Right cardiac atrium (tissue), 5 donors: ENCODE measurements around the gene RHD. TPM values are rescaled to one million over a fixed set of nuclear protein-coding genes. Genes with fewer than 3 reads are reported as not detected.
A peak's percentile ranks its signal among the peaks of the same experiment; 100 is the strongest.
"Not testable (repeated sequence)": the region's sequence is repeated elsewhere in the genome, so short reads cannot be mapped to it uniquely, and the experiment has no call there.

Source experiments
- ATAC-seq, 2 donors: fragments of 200-7000 bp; cut with Tn5 transposase; one replicate each; pipeline versions ENCODE4 v1.8.0 to v1.9.1; 2020; ENCODE audit warnings: moderate library complexity in 2 of 2, mild to moderate bottlenecking in 1 of 2
- DNase-seq, 3 donors: peaks; one replicate each; pipeline ENCODE4 v3.0.0-alpha.2; 2020
- H3K27ac ChIP-seq: one replicate; pipeline ENCODE4 v1.5.1; 2013; ENCODE audit warnings: mild to moderate bottlenecking, low read length, control low read depth, moderate library complexity
- H3K27me3 ChIP-seq: one replicate; pipeline ENCODE4 v1.6.1; 2013; ENCODE audit not compliant: control insufficient read depth, insufficient read depth
- H3K4me1 ChIP-seq: one replicate; pipeline ENCODE4 v1.6.1; 2013; ENCODE audit warnings: low read length; ENCODE audit not compliant: control insufficient read depth, insufficient read depth
- H3K4me3 ChIP-seq: one replicate; pipeline ENCODE4 v1.5.1; 2013; ENCODE audit warnings: low read length, control low read depth
- H3K9me3 ChIP-seq: one replicate; pipeline ENCODE4 v1.6.1; 2013; ENCODE audit warnings: low read length; ENCODE audit not compliant: control insufficient read depth
- WGBS: extraction: QIAGEN DNeasy Blood & Tissue Kit; methylation state at CpG from one replicate; pipeline ENCODE4 v1.1.7; 2013; 5-methylcytosine and 5-hydroxymethylcytosine counted together
- intact Hi-C, 4 donors: fragments of 100-400 bp; cut with DNase I; formaldehyde crosslinking; loops; one replicate each; pipeline versions ENCODE4 v1.11.0 to v1.14.0; 2022 to 2023
- polyA plus RNA-seq: library from polyadenylated mRNA; stranded (reverse); fragments of 200-250 nt; gene quantifications from one replicate; pipeline ENCODE4 v1.2.3, GENCODE V29; 2013
- total RNA-seq, 4 donors: library from RNA; stranded (reverse); fragmentation: NEBNext Ultra II Directional; extraction: Animal tissue kit (Norgen Biotek cat#: 25700); gene quantifications; one replicate each; pipeline ENCODE4 v1.2.1, GENCODE V29; 2021
- donor health status: healthy with polysubstance abuse.
- donor health status: DM: no; HTN: yes; CAD: no.
- donor health status: DM: no; HTN: no; CAD: no.
- donor health status: DM: no; HTN: yes; CAD: no; lungs with severe emphysema.
- donor health status: DM: yes; HTN: yes; CAD: no.

Gene RHD
- total and polyA plus RNA-seq, 5 donors: 0.16 to 0.37 (median 0.27) TPM; not detected in 1

DNA sequence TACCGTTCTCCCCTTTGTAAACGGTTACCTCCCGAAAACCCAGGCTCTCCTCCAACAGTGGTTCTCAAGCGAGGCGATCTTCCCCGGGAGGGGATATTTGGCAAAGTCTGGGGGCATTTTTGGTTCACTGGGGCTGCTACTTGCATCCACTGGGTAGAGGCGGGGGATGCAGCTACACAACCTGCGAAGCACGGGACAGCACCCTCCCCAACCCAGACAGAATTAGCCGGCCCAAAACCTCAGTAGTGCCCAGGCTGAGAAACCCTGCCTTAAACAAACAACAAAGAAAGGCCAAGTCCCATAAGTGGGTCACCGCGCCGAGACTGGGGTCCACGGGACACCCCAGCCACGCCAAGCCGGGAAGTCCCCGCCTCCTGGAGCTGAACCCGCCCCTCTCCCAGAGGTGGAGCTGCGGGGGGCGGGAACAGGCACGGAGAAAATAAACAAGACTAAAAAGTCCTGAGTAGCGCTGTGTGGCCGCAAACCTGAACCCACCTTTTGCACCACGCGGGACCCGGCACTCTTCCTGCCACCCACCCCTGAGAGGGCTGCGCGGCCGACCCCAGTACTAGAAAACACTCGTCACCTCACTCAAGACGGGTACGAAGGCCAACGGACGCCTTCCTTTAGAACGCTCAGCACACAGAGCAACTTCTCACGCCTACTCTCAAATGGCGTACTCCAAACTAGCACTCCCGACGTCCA is 65.3 kb downstream of the RHD start:
- DNase-seq: peak; percentile 21 to 58 (median 58)
- intact Hi-C loops, H3K9me3 ChIP-seq: not testable (repeated sequence)

GRCh38 chr1:25338188-25338981 is 66.1 kb downstream of the RHD start, which contains the start of gene TMEM50A:
TMEM50A (plus strand) TSS chr1:25338334; CDS start chr1:25340487, 2,153 bp downstream.
- Histone ChIP-seq H3K27me3 (no peaks in the 10 kb centered on the region), H3K4me3 (peak within 1 kb of the TSS; percentile 94), H3K4me1 (no peaks in the 10 kb centered on the region), H3K9me3 (no peaks in the 10 kb centered on the region), H3K27ac (peak within 1 kb of the TSS; percentile 96)
- peak; percentile 91 to 97 (median 96) for DNase-seq
- ATAC-seq: peak; percentile 98
- under 1% methylated on average over 68 of the region's 75 CpGs for WGBS
- intact Hi-C loops: no loop called here

More for the DNA sequence above, 65.3 kb downstream of the RHD start:
- Histone ChIP-seq H3K4me3 (peak overlapping the region; percentile 94), H3K27ac (peak overlapping the region; percentile 96)
- H3K4me1 ChIP-seq, H3K27me3 ChIP-seq: not testable (repeated sequence)
- WGBS: 0% methylated on average over 22 of the region's 39 CpGs
- peak; percentile 87 for ATAC-seq

DNA sequence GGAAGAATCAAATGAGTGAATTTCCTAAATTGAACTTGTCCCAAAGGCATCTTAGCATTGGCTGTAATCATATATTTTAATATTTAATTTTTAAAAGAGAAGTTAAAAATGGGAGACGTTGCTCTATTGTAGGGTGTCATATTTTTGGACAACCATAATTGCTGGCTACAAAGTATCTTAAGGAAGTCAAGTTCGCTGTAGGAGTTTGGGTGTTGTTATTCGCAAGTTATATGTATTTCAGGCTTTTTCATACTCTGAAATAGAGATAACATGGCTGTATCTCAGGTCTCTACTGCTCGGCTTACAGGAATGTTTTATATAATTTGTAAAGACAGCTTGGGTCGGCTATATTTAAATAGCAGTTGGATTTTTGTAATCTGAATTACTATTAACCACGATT is 66.7 kb downstream of the RHD start:
- ATAC-seq (no peak), DNase-seq (no peak)
- intact Hi-C loops: no loop called here
- Histone ChIP-seq H3K9me3 (no peaks in the 10 kb centered on the region), H3K27me3 (no peaks in the 10 kb centered on the region), H3K4me1 (no peaks in the 10 kb centered on the region), H3K4me3 (peak overlapping the region; percentile 94), H3K27ac (peak overlapping the region; percentile 93)
- under 1% methylated on average over 6 of the region's 6 CpGs for WGBS

DNA sequence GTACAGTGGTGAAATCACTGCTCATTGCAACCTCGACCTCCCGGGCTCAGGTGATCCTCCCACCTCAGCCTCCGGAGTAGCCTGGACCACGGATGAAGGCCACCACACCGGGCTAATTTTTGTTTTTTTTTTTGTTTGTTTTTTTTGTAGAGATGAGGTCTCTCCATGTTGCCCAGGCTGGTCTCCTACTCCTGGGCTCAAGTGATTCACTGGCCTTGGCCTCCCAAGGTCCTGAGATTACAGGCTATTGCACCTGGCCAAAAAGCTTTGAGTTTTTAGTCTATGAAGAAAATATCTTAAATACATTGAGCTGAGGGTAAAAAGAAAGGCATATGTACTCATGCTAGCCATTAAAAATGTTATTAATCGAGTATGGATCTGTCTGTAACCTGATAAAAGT is 69.4 kb downstream of the RHD start:
- Histone ChIP-seq H3K4me3 (no peak overlapping the region), H3K27me3 (no peaks in the 10 kb centered on the region), H3K9me3 (no peaks in the 10 kb centered on the region), H3K4me1 (no peaks in the 10 kb centered on the region), H3K27ac (no peak overlapping the region)
- DNase-seq (no peak), ATAC-seq (no peak)
- intact Hi-C loops: loop anchor here in 1 of 4 donors (10.0 kb wide), 1 partner anchor 87 kb away; no protein-coding TSS in a partner anchor
- 83% methylated on average over 6 of the region's 6 CpGs for WGBS

DNA sequence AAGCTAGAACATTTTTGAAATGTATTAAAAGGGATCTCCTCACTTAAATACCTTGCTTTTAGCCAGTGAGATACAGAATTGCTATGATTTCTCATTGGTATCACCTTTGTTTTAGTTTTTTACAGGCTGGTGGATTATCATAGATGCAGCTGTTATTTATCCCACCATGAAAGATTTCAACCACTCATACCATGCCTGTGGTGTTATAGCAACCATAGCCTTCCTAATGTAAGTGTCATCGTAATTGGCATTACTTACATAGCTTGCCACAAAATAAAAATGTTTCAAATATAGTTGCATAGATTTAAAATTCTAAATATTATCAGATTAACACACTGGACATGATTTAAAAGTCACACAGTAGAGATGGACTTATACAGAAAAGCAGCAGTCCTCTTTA is 70.5 kb downstream of the RHD start:
- Histone ChIP-seq H3K9me3 (no peaks in the 10 kb centered on the region), H3K4me3 (no peak overlapping the region), H3K27me3 (no peaks in the 10 kb centered on the region), H3K4me1 (no peaks in the 10 kb centered on the region), H3K27ac (no peak overlapping the region)
- 94% methylated on average over 1 of the region's 1 CpG for WGBS
- no peak for ATAC-seq
- intact Hi-C loops: loop anchor here in 1 of 4 donors (10.0 kb wide), 1 partner anchor 88 kb away; no protein-coding TSS in a partner anchor
- DNase-seq: no peak

DNA sequence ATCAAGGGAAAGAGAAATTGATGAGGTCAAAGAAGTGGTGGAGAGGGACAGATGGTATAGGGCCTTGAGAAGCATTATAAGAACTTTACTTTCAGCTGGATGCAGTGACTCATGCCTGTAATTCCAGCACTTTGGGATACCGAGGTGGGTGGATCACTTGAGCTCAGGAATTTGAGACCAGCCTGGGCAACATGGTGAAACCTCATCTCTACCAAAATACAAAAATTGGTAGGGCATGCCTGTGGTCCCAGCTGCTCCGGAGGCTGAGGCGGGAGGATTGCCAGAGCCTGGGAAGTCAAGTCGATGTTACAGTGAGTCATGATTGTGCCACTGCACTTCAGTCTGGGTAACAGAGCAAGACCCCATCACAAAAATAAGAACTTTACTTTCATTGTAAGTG is 71.6 kb downstream of the RHD start:
- intact Hi-C loops: loop anchor here in 1 of 4 donors (10.0 kb wide), 1 partner anchor 89 kb away; no protein-coding TSS in a partner anchor
- Histone ChIP-seq H3K27me3 (no peaks in the 10 kb centered on the region), H3K27ac (no peak overlapping the region), H3K4me3 (no peak overlapping the region), H3K4me1 (no peaks in the 10 kb centered on the region), H3K9me3 (no peaks in the 10 kb centered on the region)
- ATAC-seq (peak in 1 of 2 donors; percentile 25), DNase-seq (peak in 1 of 3 donors; percentile 18)
- 72% methylated on average over 4 of the region's 4 CpGs for WGBS

- Histone ChIP-seq H3K27me3 (no peaks in the 10 kb centered on the region), H3K4me3 (no peak overlapping the region), H3K4me1 (no peaks in the 10 kb centered on the region), H3K9me3 (no peaks in the 10 kb centered on the region), H3K27ac (no peak overlapping the region)
- 87% methylated on average over 2 of the region's 2 CpGs for WGBS
- no peak for DNase-seq
- ATAC-seq: no peak
- intact Hi-C loops: loop anchor here in 1 of 4 donors (10.0 kb wide), 1 partner anchor 93 kb away; no protein-coding TSS in a partner anchor
Measured at GRCh38 chr1:25347556-25347955, 75.2 kb downstream of the RHD start.

GRCh38 chr1:25349606-25350005 is 77.3 kb downstream of the RHD start:
- ATAC-seq (no peak), DNase-seq (no peak)
- 94% methylated on average over 3 of the region's 3 CpGs for WGBS
- Histone ChIP-seq H3K4me3 (no peak overlapping the region), H3K27ac (no peak overlapping the region), H3K27me3 (no peaks in the 10 kb centered on the region), H3K9me3 (no peaks in the 10 kb centered on the region), H3K4me1 (no peaks in the 10 kb centered on the region)
- intact Hi-C loops: loop anchor here in 1 of 4 donors (10.0 kb wide), 1 partner anchor 95 kb away; no protein-coding TSS in a partner anchor

DNA sequence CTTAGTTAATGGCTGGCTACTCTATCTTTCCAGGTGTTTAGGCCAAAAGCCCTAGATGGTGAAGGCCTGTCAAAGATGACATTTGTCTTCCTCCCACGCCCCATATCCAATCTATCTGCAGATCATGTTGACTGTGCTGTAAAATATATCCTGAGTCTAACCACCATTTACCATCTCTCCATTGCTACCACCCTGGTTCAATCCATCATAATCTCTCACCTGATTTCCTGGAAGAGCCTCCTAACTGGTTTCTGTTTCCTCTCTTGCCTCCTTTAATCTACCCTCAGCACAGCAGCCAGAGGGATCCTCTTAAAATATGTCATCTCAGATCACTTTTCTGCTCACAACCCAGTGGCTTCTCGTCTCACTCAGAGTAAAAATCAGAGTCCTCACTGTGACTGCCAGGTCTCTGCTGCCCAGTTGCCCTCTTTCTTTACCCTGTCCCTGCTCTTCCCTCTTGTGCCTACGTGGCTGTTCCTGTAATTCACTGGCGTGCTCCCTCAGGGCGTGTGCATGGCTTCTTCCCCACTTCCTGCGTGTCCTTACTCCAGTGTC is 83.6 kb downstream of the RHD start:
- H3K4me3 ChIP-seq: no peak overlapping the region
- DNase-seq (no peak), ATAC-seq (no peak)
- no peaks in the 10 kb centered on the region for H3K4me1 ChIP-seq
- intact Hi-C loops: no loop called here
- H3K27me3 ChIP-seq: no peaks in the 10 kb centered on the region
- H3K9me3 ChIP-seq: no peaks in the 10 kb centered on the region
- 73% methylated on average over 6 of the region's 6 CpGs for WGBS
- H3K27ac ChIP-seq: peak overlapping the region; percentile 7

- no peak for DNase-seq
- Histone ChIP-seq H3K27me3 (no peaks in the 10 kb centered on the region), H3K4me3 (no peak overlapping the region), H3K4me1 (peaks cover 2% of the 10 kb centered on the region), H3K27ac (no peak overlapping the region), H3K9me3 (no peaks in the 10 kb centered on the region)
- intact Hi-C loops: no loop called here
- ATAC-seq: no peak
Measured at GRCh38 chr1:25356441-25356840, 84.1 kb downstream of the RHD start.

DNA sequence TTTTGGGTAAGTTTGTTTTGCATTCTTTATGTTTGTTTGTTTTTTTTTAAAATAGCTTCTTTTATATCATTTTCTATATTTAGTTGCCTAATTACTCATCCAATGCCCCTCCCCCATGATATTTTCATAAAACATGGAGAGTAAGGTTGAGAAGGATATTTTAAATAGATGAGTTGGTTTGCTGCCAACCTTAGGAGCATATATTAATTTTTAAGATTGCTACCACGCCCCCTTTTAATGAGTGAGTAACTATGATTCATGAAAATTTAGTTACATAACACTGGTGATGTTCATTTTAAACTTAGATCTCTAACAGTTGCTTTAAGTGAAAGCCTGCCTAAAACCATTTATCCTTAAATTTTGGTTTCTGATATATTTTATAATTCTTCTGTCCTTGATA is 84.5 kb downstream of the RHD start:
- intact Hi-C loops: no loop called here
- Histone ChIP-seq H3K27ac (no peak overlapping the region), H3K9me3 (no peaks in the 10 kb centered on the region), H3K4me3 (no peak overlapping the region), H3K4me1 (peaks cover 2% of the 10 kb centered on the region), H3K27me3 (no peaks in the 10 kb centered on the region)
- DNase-seq (no peak), ATAC-seq (no peak)
- 87% methylated on average over 1 of the region's 1 CpG for WGBS
